ENCODE data around the gene YWHAG.
"Not testable (repeated sequence)": the region's sequence is repeated elsewhere in the genome, so short reads cannot be mapped to it uniquely, and the experiment has no call there.

The YWHAG gene

GRCh38 chr7:76358481-76359110 is at the start of gene YWHAG:
TSS of gene YWHAG (minus strand) at chr7:76358991. CDS start at chr7:76358808, 183 bp downstream.
- peak within 1 kb of the TSS; percentile 96 for H3K4me3 ChIP-seq (ENCODE audit: low read depth, low read length)
- TF ChIP-seq CTCF (IDR thresholded peaks at IDR 0.05; ENCODE audit: borderline replicate concordance, insufficient read depth, low read depth, low read length) = no peak

GRCh38 chr7:76408121-76408560 is 49.4 kb upstream of the YWHAG start:
- TF ChIP-seq CTCF (IDR thresholded peaks at IDR 0.05; ENCODE audit: borderline replicate concordance, insufficient read depth, low read depth, low read length) = no peak
- no peak overlapping the region for H3K4me3 ChIP-seq (ENCODE audit: low read depth, low read length)

- no peak overlapping the region for H3K4me3 ChIP-seq (ENCODE audit: low read depth, low read length)
- no peak for TF ChIP-seq CTCF (IDR thresholded peaks at IDR 0.05; ENCODE audit: borderline replicate concordance, insufficient read depth, low read depth, low read length)
These were observed 48.9 kb upstream of the YWHAG start for GRCh38 chr7:76407718-76408117.

GRCh38 chr7:76405738-76406137 is 46.9 kb upstream of the YWHAG start:
- no peak for TF ChIP-seq CTCF (IDR thresholded peaks at IDR 0.05; ENCODE audit: borderline replicate concordance, insufficient read depth, low read depth, low read length)
- no peak overlapping the region for H3K4me3 ChIP-seq (ENCODE audit: low read depth, low read length)

- H3K4me3 ChIP-seq (ENCODE audit: low read depth, low read length) = no peak overlapping the region
- no peak for TF ChIP-seq CTCF (IDR thresholded peaks at IDR 0.05; ENCODE audit: borderline replicate concordance, insufficient read depth, low read depth, low read length)
These were observed 45.1 kb upstream of the YWHAG start for GRCh38 chr7:76403780-76404494.

GRCh38 chr7:76403097-76403496 is 44.3 kb upstream of the YWHAG start:
- H3K4me3 ChIP-seq (ENCODE audit: low read depth, low read length) = not testable (repeated sequence)

- no peak for TF ChIP-seq CTCF (IDR thresholded peaks at IDR 0.05; ENCODE audit: borderline replicate concordance, insufficient read depth, low read depth, low read length)
- H3K4me3 ChIP-seq (ENCODE audit: low read depth, low read length) = no peak overlapping the region
These were observed 41.5 kb upstream of the YWHAG start for GRCh38 chr7:76400248-76400647.
